KBM-7 (cell line): Measurements from ENCODE around the gene GRPEL2.

ENCODE experiments used
- DNase-seq: peaks from one replicate; pipeline ENCODE4 v3.0.0-alpha.2; 2015
- in situ Hi-C: fragments of 300-500 bp; cut with MboI; formaldehyde crosslinking; loops from 2 replicates; pipeline ENCODE4 v1.14.3; 2020; ENCODE audit warnings: low sequenced_read_pairs, low pct_unique_long_range_greater_than_20kb, mixed read lengths

The GRPEL2 gene

DNA sequence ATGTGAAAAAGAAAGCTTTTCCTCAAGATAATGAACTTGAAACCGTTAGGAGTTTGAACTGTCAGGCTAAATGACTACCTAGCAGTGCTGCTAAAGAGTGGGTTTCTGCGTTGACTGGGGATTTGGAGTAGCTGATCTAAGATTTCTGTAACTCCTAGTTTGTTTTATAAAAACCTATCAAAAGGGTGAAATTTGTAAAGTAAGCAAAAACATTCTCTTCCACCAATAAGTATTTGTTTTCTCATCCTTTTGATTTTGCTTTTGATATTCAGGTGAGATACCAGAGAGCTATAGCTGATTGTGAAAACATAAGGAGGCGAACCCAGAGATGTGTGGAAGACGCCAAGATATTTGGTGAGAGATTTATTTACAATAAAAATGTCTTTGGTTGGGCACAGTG is 4.1 kb downstream of the GRPEL2 start:
- DNase-seq = no peak

DNA sequence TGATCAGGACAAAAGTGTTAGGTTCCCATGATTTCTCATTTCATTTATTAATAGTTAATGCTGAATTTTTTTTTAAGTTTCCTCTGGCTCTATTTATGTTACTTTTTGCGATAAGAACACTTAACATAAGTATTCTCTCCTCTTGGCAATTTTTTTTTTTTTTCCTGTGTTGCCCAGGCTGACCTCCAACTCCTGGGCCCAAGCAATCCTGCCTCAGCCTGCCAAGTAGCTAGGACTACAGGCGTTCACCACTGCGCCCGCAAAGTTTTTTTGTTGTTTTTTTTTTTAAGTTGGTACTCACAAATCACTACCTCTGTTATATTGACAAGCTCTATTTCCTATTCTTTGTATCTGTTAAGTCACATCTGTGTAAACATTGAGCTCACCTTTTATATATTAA is 6.9 kb downstream of the GRPEL2 start:
- in situ Hi-C loops = no loop called here
- DNase-seq = no peak

More for the DNA sequence above, 4.1 kb downstream of the GRPEL2 start:
- in situ Hi-C loops = no loop called here

DNA sequence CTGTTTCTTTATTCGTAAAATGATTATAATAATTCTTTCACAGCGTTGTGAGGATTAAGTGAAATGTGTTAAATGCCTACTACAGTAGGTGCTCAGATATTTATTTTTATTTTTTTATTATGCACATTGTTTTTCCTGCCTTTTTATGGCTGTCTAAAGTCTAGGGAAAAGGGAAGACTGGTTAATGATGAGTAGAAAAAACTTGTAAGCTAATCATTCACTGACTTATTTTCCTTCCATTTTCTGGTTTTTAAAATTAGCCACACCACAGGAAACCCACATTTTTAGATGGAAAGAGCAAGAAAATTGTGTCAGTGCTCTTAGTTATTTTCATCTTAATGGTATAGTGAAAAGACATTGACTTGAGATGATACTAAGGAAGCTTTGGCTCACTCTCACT is 8.6 kb downstream of the GRPEL2 start:
- in situ Hi-C loops = no loop called here
- DNase-seq = no peak

DNA sequence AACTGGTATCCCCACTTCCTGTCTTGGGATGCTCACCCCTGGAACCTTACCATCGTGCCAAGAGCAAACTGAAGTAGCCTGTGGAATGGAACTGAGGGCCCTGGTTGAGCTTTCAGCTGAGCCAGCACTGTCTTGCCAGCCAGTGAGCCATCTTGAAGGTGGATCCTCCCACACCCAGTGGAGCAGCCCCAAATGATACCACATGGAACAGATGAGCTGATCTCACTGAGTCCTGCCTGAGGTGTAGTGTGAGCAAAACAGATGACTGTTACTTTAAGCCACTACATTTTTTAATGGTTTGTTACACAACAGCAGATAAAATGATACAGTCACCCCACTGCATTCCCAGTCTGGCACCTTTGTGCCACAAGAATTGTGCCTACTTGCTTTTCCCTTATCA is 10.4 kb downstream of the GRPEL2 start:
- DNase-seq = no peak
- in situ Hi-C loops = no loop called here

DNA sequence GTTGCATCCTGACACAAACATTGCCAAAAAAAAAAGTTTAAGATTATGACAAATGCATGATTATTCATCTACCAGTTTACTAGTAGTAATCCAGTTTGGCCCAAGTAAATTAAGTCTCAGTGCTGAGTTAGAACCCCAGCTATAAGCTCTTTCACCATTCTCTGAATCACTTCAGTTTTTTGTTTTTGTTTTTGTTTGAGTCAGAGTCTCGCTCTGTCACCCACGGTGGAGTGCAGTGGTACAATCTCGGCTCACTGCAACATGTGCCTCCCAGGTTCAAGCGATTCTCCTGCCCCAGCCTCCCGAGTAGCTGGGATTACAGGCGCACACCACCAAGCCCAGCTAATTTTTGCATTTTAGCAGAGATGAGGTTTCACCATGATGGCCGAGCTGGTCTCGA is 11.1 kb downstream of the GRPEL2 start:
- no peak for DNase-seq
- in situ Hi-C loops = no loop called here

DNA sequence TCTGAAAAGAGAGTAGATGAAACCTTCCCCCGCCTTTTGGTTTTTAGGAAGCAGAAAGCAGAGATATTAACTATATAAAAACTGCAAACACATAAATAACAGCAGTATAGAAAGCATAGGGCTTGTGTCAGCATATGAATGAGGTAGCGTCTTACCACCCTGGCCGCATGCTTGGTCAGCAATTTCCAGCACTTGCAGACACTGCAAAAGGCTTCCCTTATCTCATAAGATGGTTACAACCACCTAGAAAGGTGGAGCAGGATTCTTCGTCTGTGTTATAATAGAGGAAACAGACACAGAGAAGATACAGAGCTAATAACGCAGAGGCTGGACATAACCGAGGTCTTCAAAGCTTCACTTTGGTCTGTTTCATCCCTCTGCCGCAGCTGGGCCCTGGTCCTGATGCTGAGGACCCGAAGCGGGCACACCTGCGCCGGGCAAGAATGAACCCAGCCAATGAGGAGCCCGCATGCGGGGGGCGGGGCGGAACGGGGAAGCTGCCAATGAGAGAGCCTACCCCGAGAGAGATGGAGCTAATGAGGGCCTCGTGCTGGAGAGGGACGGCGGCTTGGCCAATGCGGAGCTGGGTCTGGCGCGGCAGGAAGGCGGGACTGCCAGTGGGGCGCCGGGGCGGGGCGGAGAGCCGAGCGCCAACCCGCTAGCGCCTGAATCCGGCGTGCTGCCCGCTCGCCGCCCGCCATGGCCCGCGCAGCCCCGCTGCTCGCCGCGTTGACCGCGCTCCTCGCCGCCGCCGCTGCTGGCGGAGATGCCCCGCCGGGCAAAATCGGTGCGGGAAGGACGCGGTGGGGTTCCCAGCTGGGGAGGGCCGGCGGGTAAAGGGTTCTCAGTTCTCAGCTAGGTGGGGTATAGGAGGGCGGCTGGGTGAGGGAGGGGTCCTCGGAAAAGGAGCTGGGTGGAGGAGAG is 12.3 kb downstream of the GRPEL2 start, which contains the start of gene PCYOX1L:
TSS of gene PCYOX1L (plus strand) at position 677 of the 924 bp plus-strand sequence. CDS start at position 700, 23 bp downstream.
- in situ Hi-C loops = no loop called here
- peak; percentile 96 for DNase-seq

DNA sequence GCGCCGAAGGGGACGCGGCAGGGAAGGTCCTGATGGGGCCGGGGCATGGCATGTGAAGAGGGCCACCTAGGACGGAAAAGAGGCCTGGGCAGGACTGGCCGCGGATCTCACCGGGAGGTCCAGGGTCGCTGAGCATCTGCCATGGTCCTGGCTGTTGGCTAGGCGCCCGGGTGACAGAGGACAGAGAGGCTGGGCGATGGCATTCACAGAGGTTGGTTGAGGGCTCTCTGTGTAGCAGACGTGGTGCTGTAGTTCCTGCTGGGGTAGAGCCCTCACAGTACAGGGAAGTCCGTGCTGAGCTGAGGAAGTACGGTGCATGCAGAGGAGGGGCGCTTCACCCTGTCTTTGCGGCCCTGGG is 13.0 kb downstream of the GRPEL2 start:
- in situ Hi-C loops = no loop called here
- peak; percentile 51 for DNase-seq

DNA sequence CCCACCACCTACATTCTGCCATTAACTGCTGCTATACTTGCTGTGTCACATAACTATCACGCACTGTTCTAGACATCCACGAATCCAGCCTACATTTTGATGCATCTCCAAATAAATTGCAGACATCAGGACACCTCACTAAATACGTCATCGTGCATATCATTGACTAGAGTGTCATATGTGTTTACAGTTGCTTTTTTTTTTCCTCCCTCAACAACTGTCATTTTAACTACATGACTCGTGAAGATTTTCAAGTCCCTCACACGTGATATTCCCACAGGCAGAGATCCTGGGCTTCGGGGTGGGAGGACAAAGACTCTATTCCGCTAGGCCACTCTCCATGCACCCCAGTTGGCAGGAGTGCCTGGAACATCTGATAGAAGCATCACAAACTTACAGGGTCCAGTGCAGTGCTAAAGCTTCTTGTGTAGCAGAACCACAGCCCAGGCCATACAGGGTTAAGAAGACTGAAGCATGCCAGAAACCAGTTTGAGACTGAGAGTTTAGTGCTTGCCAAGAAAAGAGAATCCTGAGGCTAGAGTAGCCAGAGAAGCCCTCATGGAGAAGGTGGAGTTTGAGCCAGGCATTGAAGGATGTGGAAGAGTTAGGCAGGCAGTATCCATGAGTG is 13.7 kb downstream of the GRPEL2 start:
- in situ Hi-C loops = no loop called here
- no peak for DNase-seq

DNA sequence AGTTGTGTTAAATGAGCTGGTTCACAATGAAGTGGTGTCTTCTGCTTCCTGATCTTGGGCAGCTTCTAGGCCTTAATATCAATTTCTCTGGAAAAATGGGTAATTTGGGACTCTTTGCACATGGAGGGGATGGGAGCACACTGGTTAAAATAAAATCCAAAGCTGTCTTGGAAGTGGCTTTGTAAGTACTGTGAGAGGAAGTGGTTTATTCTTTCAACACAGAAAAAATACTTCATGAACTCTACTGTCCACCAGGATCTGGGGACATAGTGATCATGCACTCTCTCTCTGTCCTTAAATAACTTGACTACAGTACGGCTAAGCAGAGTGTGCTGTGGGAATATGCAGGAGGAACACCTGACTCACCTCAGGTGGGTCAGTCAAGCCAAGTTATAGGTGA is 15.0 kb downstream of the GRPEL2 start:
- DNase-seq = no peak
- in situ Hi-C loops = no loop called here

DNA sequence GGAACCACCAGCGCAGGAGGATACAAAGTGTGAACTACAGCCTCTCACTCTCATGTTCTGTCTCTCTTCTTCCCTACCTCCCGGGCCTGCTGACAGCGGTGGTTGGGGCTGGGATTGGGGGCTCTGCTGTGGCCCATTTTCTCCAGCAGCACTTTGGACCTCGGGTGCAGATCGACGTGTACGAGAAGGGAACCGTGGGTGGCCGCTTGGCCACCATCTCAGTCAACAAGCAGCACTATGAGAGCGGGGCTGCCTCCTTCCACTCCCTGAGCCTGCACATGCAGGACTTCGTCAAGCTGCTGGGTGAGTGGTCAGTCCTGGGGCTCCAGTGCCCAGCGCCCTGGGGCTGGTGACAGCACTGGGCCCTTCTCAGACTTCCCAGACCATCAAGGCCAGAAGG is 17.2 kb downstream of the GRPEL2 start:
- in situ Hi-C loops = no loop called here
- no peak for DNase-seq

DNA sequence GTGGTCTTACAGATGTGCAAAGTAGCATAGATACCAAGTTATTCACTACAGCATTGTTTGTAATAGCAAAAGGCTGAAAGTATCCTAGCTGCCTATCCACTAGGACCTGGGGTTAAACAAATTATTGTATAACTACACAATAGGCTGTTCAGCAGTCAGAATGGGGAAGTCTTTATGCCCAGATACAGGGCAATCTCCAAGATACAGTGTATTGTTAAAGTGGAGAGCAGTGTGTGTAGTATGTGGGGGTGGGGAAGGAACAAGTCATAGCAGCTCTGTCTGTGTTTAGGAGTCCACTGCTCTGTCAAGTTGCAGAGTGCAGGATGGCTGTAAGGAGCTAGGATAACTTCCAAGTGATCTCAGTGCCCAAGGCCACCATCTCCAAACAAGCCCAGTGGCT is 18.1 kb downstream of the GRPEL2 start:
- in situ Hi-C loops = no loop called here
- DNase-seq = peak; percentile 55

DNA sequence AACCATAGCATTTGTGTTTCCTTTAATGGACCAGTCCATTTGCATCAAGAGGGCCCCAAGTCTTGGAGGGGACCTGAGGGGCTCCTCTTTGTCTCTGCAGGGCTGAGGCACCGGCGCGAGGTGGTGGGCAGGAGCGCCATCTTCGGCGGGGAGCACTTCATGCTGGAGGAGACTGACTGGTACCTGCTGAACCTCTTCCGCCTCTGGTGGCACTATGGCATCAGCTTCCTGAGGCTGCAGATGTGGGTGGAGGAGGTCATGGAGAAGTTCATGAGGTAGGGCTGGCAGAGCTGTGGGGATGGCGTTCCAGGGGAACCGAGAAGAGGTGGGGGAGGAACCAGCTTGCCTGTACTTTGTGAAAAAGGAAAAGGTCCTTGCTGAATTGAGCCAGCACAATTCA is 18.6 kb downstream of the GRPEL2 start:
- DNase-seq = no peak
- in situ Hi-C loops = no loop called here

DNA sequence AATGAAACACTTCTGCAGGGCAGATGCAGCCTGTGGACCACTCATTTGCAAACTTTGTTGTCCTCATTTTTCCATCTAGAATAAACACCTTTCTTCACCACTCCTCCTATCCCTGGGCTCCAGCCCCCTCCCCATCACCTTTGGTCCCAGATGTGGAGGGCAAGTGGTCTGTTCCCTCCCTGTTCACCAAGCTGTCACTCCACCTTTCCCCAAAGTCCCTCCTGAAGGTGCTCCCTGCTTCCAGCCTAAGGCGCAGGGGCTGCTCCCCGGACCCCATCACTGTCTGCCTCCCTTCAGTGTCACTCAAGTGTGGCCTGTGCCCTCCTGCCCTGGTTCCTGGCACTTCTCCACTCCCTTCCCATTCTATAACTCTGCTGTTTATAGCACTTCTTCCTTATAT is 19.4 kb downstream of the GRPEL2 start:
- no peak for DNase-seq
- in situ Hi-C loops = no loop called here

DNA sequence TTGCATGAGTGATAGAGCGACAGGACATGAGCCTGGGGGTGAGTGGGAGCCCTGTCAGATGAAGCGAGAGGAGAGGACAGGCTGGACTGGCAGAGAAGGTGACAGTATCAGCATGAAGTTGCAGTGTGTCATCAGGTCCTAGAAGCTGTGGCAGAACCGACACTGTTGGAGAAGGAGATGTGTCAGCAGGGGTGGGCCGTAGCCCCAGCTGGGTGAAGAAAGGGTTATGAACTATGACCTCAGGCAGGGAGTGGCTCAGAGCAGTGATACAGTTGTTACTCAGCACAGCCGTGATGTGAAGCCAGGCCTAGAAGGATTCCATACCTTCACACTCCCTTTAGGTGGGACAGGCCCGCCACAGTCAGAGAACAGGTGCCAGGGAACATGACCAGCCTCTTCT is 20.1 kb downstream of the GRPEL2 start:
- DNase-seq = no peak
- in situ Hi-C loops = no loop called here

DNA sequence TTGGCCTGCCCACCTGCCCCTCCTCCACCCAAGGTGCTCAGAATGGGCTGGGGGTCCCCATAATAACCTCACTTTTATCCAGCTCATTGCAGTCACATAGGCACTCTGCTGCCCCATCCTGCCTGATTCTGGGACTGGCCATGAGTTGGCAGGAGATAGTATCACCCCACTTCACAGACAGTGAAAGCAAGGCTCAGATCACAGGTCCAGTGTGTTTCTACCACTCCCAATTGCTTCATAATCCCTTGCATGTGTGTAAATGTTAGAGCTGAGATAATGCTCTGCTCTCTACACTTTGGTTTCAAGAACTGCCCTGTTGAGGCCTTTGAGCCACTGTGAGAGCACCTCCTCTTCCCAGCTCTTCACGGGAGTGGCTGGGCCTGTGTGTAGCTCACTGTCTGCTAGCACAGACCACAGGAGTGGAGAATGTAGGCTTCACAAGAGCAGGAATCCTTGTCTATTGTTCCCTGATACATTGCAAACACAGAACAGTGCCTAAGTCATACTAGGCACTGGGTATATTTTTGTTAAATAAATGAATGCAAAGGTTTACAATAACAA is 20.9 kb downstream of the GRPEL2 start:
- in situ Hi-C loops = no loop called here
- no peak for DNase-seq

DNA sequence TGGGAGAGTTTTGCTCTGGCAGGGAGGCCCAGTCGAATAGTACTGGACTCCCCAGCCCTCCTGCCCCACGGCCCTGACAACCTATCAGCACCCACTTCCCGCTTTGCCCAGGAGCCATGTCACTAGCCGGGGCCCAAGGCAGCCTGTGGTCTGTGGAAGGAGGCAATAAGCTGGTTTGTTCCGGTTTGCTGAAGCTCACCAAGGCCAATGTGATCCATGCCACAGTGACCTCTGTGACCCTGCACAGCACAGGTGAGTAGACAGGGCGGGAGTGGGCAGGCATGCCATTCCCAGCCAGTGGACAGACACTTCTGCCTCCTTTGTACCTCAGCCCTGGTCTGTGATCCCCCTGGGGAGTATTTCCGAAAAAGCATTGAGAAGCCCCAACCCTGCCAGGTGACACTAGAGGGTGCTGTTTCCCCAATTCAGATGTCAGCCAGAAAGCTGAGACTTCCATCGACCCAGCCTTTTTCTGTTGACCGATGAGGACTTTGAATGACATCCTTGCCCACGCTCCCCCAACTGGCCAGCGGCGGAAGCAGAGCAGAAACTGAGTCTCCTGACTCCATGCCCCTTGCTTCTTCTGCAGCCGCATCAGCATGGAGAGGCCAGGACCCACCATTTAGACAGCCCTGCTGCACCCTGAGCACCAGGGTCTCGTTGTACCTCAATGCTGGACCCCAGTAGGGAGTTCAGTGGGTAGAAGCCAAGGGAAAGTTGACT is 22.1 kb downstream of the GRPEL2 start:
- in situ Hi-C loops = no loop called here
- peak; percentile 69 for DNase-seq

DNA sequence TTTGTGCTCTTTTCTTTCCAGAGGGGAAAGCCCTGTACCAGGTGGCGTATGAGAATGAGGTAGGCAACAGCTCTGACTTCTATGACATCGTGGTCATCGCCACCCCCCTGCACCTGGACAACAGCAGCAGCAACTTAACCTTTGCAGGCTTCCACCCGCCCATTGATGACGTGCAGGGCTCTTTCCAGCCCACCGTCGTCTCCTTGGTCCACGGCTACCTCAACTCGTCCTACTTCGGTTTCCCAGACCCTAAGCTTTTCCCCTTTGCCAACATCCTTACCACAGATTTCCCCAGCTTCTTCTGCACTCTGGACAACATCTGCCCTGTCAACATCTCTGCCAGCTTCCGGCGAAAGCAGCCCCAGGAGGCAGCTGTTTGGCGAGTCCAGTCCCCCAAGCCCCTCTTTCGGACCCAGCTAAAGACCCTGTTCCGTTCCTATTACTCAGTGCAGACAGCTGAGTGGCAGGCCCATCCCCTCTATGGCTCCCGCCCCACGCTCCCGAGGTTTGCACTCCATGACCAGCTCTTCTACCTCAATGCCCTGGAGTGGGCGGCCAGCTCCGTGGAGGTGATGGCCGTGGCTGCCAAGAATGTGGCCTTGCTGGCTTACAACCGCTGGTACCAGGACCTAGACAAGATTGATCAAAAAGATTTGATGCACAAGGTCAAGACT is 22.8 kb downstream of the GRPEL2 start:
- DNase-seq = no peak
- in situ Hi-C loops = no loop called here

DNA sequence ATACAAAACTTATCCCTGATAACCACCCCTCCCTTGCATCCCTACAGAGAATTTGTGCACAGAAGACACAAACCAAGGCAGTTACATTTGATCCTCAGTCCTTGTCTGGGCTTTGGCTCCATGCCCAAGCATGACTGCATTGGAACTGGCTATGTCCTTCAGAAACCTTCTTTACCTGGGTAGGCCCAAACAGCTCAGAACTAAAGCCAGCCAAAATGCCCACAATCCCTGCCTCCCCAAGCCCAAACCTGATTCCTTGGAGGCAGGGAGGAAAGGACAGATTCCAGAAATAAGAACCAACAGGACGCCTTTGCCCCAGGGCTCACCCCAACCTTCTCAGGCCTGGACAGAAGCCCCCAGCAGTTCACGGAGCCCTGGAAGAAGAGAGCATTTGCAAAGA is 25.6 kb downstream of the GRPEL2 start:
- DNase-seq = no peak
- in situ Hi-C loops = no loop called here

DNA sequence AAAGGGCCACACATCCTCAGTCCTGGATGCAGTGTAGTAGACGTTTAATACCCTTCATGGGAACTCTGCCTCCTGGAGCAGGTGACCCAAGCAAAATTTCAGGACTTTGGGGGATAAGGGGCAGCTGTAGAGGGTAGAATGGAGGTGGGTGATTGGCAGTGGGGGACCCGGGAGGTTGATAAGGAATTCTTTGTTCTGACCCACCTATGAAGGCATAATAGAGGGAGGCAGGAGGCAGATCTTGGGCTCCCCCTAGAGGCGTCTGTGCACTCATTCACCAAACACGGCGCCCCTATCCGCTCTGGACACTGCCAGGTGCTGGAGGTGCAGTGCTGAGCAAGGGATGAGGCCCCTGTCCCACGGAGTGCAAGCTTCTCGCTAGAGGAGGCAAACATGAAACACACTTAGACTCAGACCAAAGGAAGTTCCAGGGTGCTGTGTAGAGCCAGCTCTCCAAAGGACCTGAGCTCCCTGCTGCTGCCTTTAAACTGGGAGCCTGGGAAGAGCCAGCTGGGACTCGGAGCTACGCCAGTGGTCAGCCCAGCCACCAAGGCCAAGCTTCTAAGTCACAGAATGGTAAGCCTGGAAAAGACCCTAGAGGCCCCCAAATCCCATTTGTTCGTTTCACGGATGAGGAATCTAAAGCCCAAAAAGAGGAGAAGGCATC is 26.1 kb downstream of the GRPEL2 start:
- in situ Hi-C loops = no loop called here
- DNase-seq = peak; percentile 77
